ENCODE data around the gene FERMT2.

DNA sequence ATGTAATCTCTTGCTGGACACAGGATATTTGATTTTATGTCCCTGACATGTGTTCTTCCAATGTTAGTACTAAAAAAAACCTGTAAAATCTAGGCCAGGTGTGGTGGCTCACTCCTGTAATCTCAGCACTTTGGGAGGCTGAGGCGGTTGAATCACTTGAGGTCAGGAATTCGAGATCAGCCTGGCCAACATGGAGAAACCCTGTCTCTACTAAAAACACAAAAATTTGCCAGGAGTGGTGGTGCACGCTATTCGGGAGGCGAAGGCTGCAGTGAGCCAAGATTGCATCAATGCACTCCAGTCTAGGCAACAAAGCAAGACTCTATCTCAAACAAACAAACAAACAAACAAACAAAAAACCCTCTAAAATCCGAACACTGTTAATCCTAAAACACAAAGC, 68.0 kb downstream of the FERMT2 start:
- TF ChIP-seq, protein P1, sequence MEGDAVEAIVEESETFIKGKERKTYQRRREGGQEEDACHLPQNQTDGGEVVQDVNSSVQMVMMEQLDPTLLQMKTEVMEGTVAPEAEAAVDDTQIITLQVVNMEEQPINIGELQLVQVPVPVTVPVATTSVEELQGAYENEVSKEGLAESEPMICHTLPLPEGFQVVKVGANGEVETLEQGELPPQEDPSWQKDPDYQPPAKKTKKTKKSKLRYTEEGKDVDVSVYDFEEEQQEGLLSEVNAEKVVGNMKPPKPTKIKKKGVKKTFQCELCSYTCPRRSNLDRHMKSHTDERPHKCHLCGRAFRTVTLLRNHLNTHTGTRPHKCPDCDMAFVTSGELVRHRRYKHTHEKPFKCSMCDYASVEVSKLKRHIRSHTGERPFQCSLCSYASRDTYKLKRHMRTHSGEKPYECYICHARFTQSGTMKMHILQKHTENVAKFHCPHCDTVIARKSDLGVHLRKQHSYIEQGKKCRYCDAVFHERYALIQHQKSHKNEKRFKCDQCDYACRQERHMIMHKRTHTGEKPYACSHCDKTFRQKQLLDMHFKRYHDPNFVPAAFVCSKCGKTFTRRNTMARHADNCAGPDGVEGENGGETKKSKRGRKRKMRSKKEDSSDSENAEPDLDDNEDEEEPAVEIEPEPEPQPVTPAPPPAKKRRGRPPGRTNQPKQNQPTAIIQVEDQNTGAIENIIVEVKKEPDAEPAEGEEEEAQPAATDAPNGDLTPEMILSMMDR (IDR thresholded peaks at IDR 0.05), result no peak
- TF ChIP-seq POLR2A (IDR thresholded peaks at IDR 0.05), result no peak
